Osteoblast (primary cell): Measurements from ENCODE around the gene DHRS4L2. TPM values are rescaled to one million over a fixed set of nuclear protein-coding genes. Genes with fewer than 3 reads are reported as not detected.
"Not testable (repeated sequence)": the region's sequence is repeated elsewhere in the genome, so short reads cannot be mapped to it uniquely, and the experiment has no call there.

Experiments
- DNase-seq: peaks from one replicate; pipeline ENCODE4 v3.0.0; 2011; ENCODE audit warnings: low spot score, mixed read lengths; ENCODE audit not compliant: insufficient read length; ENCODE audit errors: missing footprints
- H2AFZ ChIP-seq: 2 replicates; pipeline ENCODE4 v1.6.0; 2011; ENCODE audit warnings: mild to moderate bottlenecking, low read length
- H3K27ac ChIP-seq: 2 replicates; pipeline ENCODE4 v1.5.1; 2011; ENCODE audit warnings: mild to moderate bottlenecking, low read depth, low read length, moderate library complexity
- H3K27me3 ChIP-seq: 2 replicates; pipeline ENCODE4 v1.6.0; 2012; ENCODE audit warnings: mild to moderate bottlenecking, control low read depth, inconsistent platforms, low read length, moderate library complexity; ENCODE audit not compliant: insufficient read depth
- H3K36me3 ChIP-seq: 2 replicates; pipeline ENCODE4 v1.5.1; 2011; ENCODE audit warnings: mild to moderate bottlenecking, low read length, control low read depth, moderate library complexity; ENCODE audit not compliant: insufficient read depth
- H3K4me1 ChIP-seq: 2 replicates; pipeline ENCODE4 v1.5.1; 2011; ENCODE audit warnings: mild to moderate bottlenecking, low read length, control low read depth, moderate library complexity; ENCODE audit not compliant: insufficient read depth
- H3K4me2 ChIP-seq: 2 replicates; pipeline ENCODE4 v1.6.0; 2011; ENCODE audit warnings: mild to moderate bottlenecking, low read length; ENCODE audit not compliant: insufficient read depth
- H3K4me3 ChIP-seq: fragments of 200-600 bp; sonication (generic); 3 replicates; pipeline ENCODE4 v1.5.1; 2012; ENCODE audit warnings: mild to moderate bottlenecking, low read length, inconsistent platforms; ENCODE audit not compliant: insufficient read depth
- H3K79me2 ChIP-seq: 2 replicates; pipeline ENCODE4 v1.6.0; 2012; ENCODE audit warnings: mild to moderate bottlenecking, low read length, control low read depth, inconsistent platforms; ENCODE audit not compliant: insufficient read depth
- H3K9me3 ChIP-seq: 2 replicates; pipeline ENCODE4 v1.5.1; 2011; ENCODE audit warnings: low read depth, low read length, control low read depth
- H4K20me1 ChIP-seq: 2 replicates; pipeline ENCODE4 v1.6.0; 2012; ENCODE audit warnings: mild to moderate bottlenecking, low read length, control low read depth; ENCODE audit not compliant: insufficient read depth
- CTCF ChIP-seq: IDR thresholded peaks from 2 replicates; pipeline ENCODE4 v1.5.1; 2011; ENCODE audit warnings: mild to moderate bottlenecking, low read depth, low read length, moderate library complexity; ENCODE audit errors: extremely low read depth
- total RNA-seq: library from RNA; depleted of rRNA; stranded (reverse); fragments of >200 nt; gene quantifications from 2 replicates; pipeline ENCODE4 v1.2.3, GENCODE V29; 2012

Gene DHRS4L2
- total RNA-seq, 1 donor = 9.0 TPM

- H4K20me1 ChIP-seq, H3K36me3 ChIP-seq, H3K4me1 ChIP-seq, H3K27me3 ChIP-seq, H3K4me2 ChIP-seq, H2AFZ ChIP-seq, H3K79me2 ChIP-seq, H3K9me3 ChIP-seq, H3K4me3 ChIP-seq, H3K27ac ChIP-seq, DNase-seq: not testable (repeated sequence)
These were observed 12.3 kb downstream of the DHRS4L2 start for GRCh38 chr14:24001078-24001477.

- not testable (repeated sequence) for H3K4me3 ChIP-seq, H4K20me1 ChIP-seq, H2AFZ ChIP-seq, H3K79me2 ChIP-seq, H3K27me3 ChIP-seq, H3K36me3 ChIP-seq, H3K4me1 ChIP-seq, H3K9me3 ChIP-seq, DNase-seq, H3K4me2 ChIP-seq, H3K27ac ChIP-seq
These were observed 12.9 kb downstream of the DHRS4L2 start for GRCh38 chr14:24001679-24002078.

- Histone ChIP-seq H3K4me3 (peak overlapping the region; percentile 66), H3K4me2 (peak overlapping the region; percentile 74), H2AFZ (peak overlapping the region; percentile 86)
- H3K36me3 ChIP-seq, H3K9me3 ChIP-seq, H4K20me1 ChIP-seq, DNase-seq, H3K79me2 ChIP-seq, H3K4me1 ChIP-seq, H3K27ac ChIP-seq, H3K27me3 ChIP-seq: not testable (repeated sequence)
These were observed 17.7 kb downstream of the DHRS4L2 start for GRCh38 chr14:24006471-24006816.

DNA sequence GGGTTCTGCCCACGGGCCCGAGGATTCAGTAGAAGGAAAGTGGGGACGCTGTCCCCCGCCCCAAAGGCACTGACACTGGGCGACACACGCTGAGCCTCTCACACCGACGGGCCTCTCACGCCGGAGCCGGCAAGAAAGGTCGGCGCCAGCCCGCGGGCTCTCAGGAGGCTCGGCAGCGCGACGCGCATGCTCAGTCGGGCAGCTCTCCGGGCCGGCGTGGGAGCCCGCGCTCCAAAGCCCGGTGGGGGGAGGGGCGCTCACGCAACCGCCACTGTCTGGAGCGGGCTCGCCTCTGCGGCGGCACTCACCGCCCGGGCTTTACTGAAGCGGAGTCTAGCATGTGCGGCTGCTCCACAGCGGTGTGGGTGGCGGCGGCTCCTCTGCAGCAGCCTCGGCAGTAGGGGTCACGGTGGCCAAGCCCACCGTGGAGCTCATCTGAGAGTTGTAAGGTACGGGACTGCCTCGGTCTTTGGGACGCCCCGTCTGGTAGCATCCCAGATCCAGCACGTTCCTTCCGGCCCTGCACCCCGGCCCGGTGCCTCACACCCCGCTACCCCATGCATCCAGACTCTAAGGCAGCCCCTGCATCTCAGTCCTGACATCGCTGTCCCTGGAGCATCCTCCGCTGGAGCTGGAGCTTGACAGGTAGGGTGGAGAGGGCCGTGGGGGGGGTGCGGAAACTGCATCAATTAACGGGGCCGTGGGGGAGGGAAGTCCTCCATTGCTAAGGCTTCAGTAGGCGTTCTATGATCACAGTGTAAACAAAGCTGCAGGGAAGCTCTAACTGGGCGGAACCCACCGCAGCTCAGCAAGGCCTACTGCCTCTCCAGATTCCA is 18.3 kb downstream of the DHRS4L2 start:
- H3K79me2 ChIP-seq, H3K36me3 ChIP-seq, H3K27me3 ChIP-seq, H3K27ac ChIP-seq, DNase-seq, H4K20me1 ChIP-seq, H3K9me3 ChIP-seq, H3K4me1 ChIP-seq: not testable (repeated sequence)
- Histone ChIP-seq H3K4me2 (peak overlapping the region; percentile 74), H2AFZ (peak overlapping the region; percentile 86), H3K4me3 (peak overlapping the region; percentile 66)

DNA sequence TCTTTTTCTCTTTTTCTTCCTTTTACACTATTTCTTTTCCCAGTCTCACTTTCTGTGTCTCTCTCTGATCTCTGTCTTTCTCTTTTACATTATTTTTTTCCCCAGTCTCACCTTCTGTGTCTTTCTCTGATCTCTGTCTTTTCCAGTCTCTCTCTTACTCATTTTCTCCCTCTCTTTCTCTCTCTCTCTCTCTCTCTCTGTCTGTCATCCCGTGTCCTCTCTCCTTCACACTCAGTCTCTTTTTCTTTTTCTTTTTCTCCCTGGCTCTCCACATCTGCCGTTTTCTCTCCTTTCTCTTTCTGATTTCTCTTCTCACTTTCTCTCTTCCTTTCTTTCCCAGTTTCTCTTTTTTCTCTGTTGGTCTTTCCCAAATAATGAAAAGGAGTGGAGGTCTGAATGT is 22.3 kb downstream of the DHRS4L2 start:
- DNase-seq = no peak
- H3K27me3 ChIP-seq = no peaks in the 10 kb centered on the region
- TF ChIP-seq CTCF = no peak
- H3K36me3 ChIP-seq = no peaks in the 10 kb centered on the region
- H3K4me2 ChIP-seq = no peak overlapping the region
- no peaks in the 10 kb centered on the region for H3K9me3 ChIP-seq
- H3K79me2 ChIP-seq = no peaks in the 10 kb centered on the region
- no peak overlapping the region for H3K4me3 ChIP-seq
- H4K20me1 ChIP-seq = no peaks in the 10 kb centered on the region
- H3K27ac ChIP-seq = no peak overlapping the region
- no peaks in the 10 kb centered on the region for H3K4me1 ChIP-seq
- H2AFZ ChIP-seq = no peak overlapping the region

DNA sequence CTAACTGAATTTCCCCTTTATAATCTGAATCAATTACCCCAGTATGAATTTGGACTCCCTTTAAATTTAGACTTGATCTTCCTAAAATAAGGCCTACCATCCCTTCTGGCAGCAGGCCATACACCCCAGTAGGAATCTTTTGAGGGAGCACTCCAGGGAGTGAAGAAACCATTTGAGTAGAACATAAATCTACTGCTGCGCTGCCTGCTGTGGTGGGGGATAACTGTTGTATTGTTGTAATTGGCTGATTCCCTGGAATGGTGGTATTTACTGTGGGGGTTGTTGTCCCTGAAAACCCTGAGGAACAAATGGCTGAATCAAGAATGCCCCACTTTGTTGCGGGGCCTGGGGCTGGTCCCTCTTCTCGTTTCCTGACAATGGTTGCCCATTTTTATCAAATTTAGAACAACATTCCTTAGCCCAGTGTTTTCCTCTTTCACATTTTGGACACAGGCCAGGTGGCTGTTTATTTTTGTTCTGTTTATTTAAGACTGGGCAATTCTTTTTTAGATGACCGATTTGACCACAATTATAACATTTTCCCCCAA is 24.1 kb downstream of the DHRS4L2 start:
- H3K79me2 ChIP-seq, H3K9me3 ChIP-seq, H3K4me1 ChIP-seq, H3K4me3 ChIP-seq, H4K20me1 ChIP-seq, H2AFZ ChIP-seq, H3K4me2 ChIP-seq, H3K27me3 ChIP-seq, DNase-seq, H3K36me3 ChIP-seq, H3K27ac ChIP-seq: not testable (repeated sequence)
